SJCRH30 (cell line): ENCODE results near the gene DMD. TPM values are rescaled to one million over a fixed set of nuclear protein-coding genes. Genes with fewer than 3 reads are reported as not detected.

Experiments used
- DNase-seq, 2 experiments: peaks; one replicate each; pipeline ENCODE4 v3.0.0-alpha.2; 2015 to 2020
- H3K27ac ChIP-seq: fragments of 250-450 bp; sonication (Bioruptor Pico); 2 replicates; pipeline ENCODE4 v1.5.1; 2020; ENCODE audit warnings: mild to moderate bottlenecking, moderate library complexity
- H3K27me3 ChIP-seq: fragments of 250-450 bp; sonication (Bioruptor Pico); 2 replicates; pipeline ENCODE4 v1.5.1; 2020; ENCODE audit warnings: mild to moderate bottlenecking, moderate library complexity
- H3K36me3 ChIP-seq: fragments of 250-450 bp; sonication (Bioruptor Pico); 2 replicates; pipeline ENCODE4 v1.5.1; 2020; ENCODE audit warnings: mild to moderate bottlenecking, moderate library complexity
- H3K4me1 ChIP-seq: fragments of 250-450 bp; sonication (Bioruptor Pico); 2 replicates; pipeline ENCODE4 v1.5.1; 2020; ENCODE audit warnings: mild to moderate bottlenecking, moderate library complexity
- H3K4me3 ChIP-seq: fragments of 250-450 bp; sonication (Bioruptor Pico); 2 replicates; pipeline ENCODE4 v1.5.1; 2020; ENCODE audit warnings: mild to moderate bottlenecking, moderate library complexity
- H3K9me3 ChIP-seq: fragments of 250-450 bp; sonication (Bioruptor Pico); replicated peaks from 2 replicates; pipeline ENCODE4 v1.5.1; 2020; ENCODE audit warnings: mild to moderate bottlenecking, moderate library complexity
- total RNA-seq: library from RNA; depleted of rRNA; stranded (reverse); fragments of >200 nt; shearing (Covaris generic); gene quantifications from 2 replicates; pipeline ENCODE4 v1.2.3, GENCODE V29; 2014

Gene DMD
- total RNA-seq, 1 experiment from 2014 or later: 94.8 TPM

DNA sequence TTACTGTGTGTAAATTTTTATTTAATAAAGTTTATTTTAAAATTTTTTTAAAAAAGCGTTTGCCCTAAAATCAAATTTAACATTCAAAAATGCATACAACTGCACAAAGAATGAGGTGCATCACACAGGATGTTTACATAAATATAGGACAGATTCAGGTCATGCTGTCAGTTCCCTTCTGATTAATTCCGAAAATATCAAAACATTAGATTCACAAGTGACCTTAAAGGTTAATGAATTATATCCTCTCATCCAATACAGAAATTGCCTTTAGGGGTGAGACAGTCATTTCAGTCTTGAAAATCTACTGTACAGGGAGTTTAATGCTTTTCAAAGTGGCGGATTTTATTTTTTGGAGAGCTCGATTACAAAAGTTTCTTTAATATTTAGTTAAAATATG is 1930.8 kb downstream of the DMD start:
- Histone ChIP-seq H3K36me3 (no peaks in the 10 kb centered on the region), H3K9me3 (no peaks in the 10 kb centered on the region), H3K27me3 (no peaks in the 10 kb centered on the region), H3K27ac (no peak overlapping the region), H3K4me1 (peaks cover 10% of the 10 kb centered on the region), H3K4me3 (no peak overlapping the region)
- DNase-seq: no peak

GRCh38 chrX:31279359-31279758 is 1932.0 kb downstream of the DMD start:
- H3K4me1 ChIP-seq: peaks cover 10% of the 10 kb centered on the region
- peak; percentile 51 to 66 for DNase-seq
- H3K9me3 ChIP-seq: no peaks in the 10 kb centered on the region
- H3K4me3 ChIP-seq: no peak overlapping the region
- H3K27ac ChIP-seq: peak overlapping the region; percentile 40
- no peaks in the 10 kb centered on the region for H3K36me3 ChIP-seq
- H3K27me3 ChIP-seq: no peaks in the 10 kb centered on the region

GRCh38 chrX:31272472-31272775 is 1938.9 kb downstream of the DMD start:
- no peaks in the 10 kb centered on the region for H3K9me3 ChIP-seq
- peak in 1 of 2 experiments; percentile 63 for DNase-seq
- H3K36me3 ChIP-seq: no peaks in the 10 kb centered on the region
- peak overlapping the region; percentile 67 for H3K27ac ChIP-seq
- peaks cover 15% of the 10 kb centered on the region for H3K4me1 ChIP-seq
- H3K4me3 ChIP-seq: no peak overlapping the region
- no peaks in the 10 kb centered on the region for H3K27me3 ChIP-seq

- Histone ChIP-seq H3K4me3 (no peak overlapping the region), H3K27ac (peak overlapping the region; percentile 67), H3K9me3 (no peaks in the 10 kb centered on the region), H3K27me3 (no peaks in the 10 kb centered on the region), H3K4me1 (peaks cover 15% of the 10 kb centered on the region), H3K36me3 (no peaks in the 10 kb centered on the region)
- DNase-seq: peak in 1 of 2 experiments; percentile 44
These were observed 1939.5 kb downstream of the DMD start for GRCh38 chrX:31271615-31272471.

GRCh38 chrX:31269914-31270313 is 1941.4 kb downstream of the DMD start:
- Histone ChIP-seq H3K36me3 (no peaks in the 10 kb centered on the region), H3K4me3 (no peak overlapping the region), H3K9me3 (no peaks in the 10 kb centered on the region), H3K4me1 (peaks cover 15% of the 10 kb centered on the region), H3K27me3 (no peaks in the 10 kb centered on the region), H3K27ac (no peak overlapping the region)
- DNase-seq: no peak

DNA sequence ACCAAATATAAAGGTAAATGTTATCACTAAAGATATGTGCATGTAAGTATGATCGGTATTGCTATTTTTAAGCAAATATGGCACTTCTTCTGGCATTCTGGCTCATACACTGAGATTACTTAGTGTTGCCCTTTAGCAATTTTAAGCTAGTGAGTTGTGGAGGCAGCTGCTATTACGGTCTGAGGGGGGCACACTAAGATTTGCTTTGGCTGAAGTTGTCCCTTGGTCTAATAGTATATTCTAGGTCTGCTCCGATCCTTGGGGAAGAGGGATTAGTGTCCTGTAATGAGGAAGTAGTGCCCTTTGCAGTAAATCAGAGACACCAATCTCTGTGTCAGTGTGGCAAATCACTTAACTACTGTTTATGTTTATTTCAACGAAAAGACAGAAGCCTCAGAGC is 1943.0 kb downstream of the DMD start:
- no peak overlapping the region; the same call in 1 of the 2 replicates for H3K27ac ChIP-seq
- DNase-seq: peak; percentile 26 to 70
- H3K36me3 ChIP-seq: no peaks in the 10 kb centered on the region
- peaks cover 14% of the 10 kb centered on the region for H3K4me1 ChIP-seq
- H3K9me3 ChIP-seq: no peaks in the 10 kb centered on the region
- H3K4me3 ChIP-seq: no peak overlapping the region
- no peaks in the 10 kb centered on the region for H3K27me3 ChIP-seq

DNA sequence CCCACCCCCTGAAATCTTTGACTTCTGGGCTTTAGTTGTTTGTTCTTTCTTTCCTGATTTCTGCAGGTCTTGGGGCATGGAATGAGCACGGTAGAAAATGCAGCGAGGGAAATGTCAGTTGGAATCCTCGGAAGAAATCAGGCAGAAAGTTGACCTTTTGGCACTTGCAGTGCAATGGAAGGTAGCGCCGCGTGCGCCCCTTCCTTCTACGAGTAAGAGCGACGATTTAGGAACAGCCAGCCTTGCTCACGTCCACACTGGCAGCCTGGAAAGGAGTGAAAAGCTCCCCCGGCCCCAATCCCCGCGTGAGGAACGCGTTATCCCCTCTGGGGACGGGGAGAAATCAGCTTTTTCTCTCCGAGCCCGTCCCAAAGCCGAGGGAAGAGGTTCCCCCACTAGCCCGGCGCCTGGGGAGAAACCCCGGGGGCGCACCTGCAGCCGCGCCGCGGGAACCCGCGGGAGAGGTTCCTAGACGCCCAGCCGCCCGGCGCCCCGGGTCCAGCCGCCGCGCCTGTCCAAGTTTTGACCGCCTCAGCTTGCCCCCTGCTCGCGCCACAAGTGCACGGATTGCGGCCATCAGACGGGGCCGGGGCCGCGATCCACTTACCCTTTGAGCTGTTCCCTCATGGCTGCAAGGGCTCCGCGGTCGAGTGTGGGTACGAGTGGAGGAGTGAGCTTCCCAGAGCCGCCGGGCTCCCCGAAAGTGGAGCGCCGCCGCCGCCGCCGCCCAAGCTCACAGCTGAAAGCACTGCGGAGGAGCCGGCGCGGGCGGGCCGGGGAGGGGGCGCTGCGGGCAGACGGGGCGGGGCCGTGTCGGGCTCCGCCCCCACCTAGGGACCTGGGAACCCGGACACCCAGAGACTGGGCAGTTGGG is 1944.9 kb downstream of the DMD start:
- peak overlapping the region; percentile 66 for H3K27ac ChIP-seq
- peak; percentile 52 to 61 for DNase-seq

GRCh38 chrX:31265383-31265782 is 1946.0 kb downstream of the DMD start:
- Histone ChIP-seq H3K9me3 (no peaks in the 10 kb centered on the region), H3K27ac (peak overlapping the region; percentile 40; the same call in 1 of the 2 replicates), H3K36me3 (no peaks in the 10 kb centered on the region; the same call in 1 of the 2 replicates), H3K4me1 (peaks cover 6% of the 10 kb centered on the region), H3K27me3 (no peaks in the 10 kb centered on the region), H3K4me3 (peak overlapping the region; percentile 70)
- peak in 1 of 2 experiments; percentile 34 for DNase-seq

More for the DNA sequence above, 1944.9 kb downstream of the DMD start:
- H3K4me3 ChIP-seq: peak overlapping the region; percentile 70
- H3K27me3 ChIP-seq: no peaks in the 10 kb centered on the region
- H3K36me3 ChIP-seq: no peaks in the 10 kb centered on the region; the same call in 1 of the 2 replicates
- H3K4me1 ChIP-seq: peaks cover 6% of the 10 kb centered on the region
- H3K9me3 ChIP-seq: no peaks in the 10 kb centered on the region

DNA sequence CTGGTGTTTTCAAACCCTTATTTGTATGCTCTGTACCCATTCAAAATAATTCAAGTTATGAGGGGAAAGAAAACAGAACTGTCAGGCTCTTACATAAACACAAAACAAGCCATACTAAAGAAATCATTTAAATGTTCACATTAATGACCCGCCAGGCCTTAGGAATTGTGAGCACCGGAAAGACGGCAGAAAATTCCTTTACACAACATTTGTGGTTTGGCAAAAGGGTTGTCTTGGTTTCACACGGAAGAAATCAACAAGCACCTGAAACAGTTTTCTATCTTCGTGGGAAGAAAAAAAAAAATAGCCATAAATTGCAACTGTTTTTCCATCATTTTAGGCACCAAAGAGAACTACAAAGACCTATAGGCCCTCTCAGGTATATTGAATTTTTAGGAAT is 1951.0 kb downstream of the DMD start:
- Histone ChIP-seq H3K27ac (no peak overlapping the region), H3K4me1 (no peaks in the 10 kb centered on the region), H3K4me3 (no peak overlapping the region), H3K9me3 (no peaks in the 10 kb centered on the region), H3K36me3 (no peaks in the 10 kb centered on the region; the same call in none of the 2 replicates), H3K27me3 (no peaks in the 10 kb centered on the region)
- no peak for DNase-seq

DNA sequence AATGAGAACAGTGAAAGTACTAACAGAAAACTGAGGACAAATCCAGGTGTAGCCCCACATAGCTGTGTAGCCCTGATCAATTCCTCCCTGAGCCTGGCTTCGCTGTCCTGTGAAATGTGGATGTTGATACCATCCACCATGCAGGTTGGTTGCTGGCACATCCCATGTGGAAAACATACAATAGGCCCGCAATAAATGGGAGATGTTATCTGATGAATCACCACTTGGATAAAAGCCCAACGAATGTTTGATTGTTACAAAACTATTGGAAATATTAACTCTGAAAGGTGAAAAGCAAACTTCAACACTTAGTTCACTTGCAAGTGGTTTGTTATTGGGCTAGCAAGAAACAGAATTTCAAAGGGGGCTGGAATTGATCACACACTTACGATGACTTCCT is 1953.2 kb downstream of the DMD start:
- Histone ChIP-seq H3K27me3 (no peaks in the 10 kb centered on the region), H3K9me3 (no peaks in the 10 kb centered on the region), H3K27ac (no peak overlapping the region), H3K4me3 (no peak overlapping the region), H3K36me3 (no peaks in the 10 kb centered on the region; the same call in none of the 2 replicates), H3K4me1 (no peaks in the 10 kb centered on the region)
- DNase-seq: no peak

DNA sequence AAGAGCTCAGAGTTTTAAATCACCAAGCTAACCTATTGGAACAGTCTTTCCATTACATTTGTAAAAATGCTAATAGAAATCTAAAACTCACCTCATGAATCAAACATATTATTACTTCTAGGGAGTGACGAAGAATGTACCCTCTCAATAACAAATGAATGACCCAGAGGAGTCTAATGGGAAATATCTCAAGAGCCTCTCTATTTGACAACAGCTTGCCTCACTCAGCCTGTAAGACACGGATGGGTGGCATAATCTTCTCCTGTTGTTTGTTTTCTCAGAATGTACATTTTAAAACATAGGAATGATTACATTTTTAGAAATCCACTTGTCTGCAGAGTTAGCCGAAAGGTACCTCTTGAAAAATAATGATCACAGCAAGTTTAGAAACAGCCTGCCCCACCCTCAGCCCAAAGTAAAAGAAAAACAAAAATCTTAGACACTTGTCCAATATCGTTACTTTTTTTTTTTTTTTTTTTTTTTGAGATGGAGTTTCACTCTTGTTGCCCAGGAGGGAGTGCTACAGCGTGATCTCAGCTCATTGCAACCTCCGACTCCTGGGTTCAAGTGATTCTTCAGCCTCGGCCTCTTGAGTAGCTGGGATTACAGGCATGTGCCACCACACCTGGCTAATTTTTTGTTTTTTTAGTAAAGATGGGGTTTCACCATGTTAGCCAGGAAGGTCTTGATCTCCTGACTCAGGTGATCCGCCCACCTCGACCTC is 1955.9 kb downstream of the DMD start:
- Histone ChIP-seq H3K9me3 (no peaks in the 10 kb centered on the region), H3K4me3 (no peak overlapping the region), H3K4me1 (no peaks in the 10 kb centered on the region), H3K27ac (no peak overlapping the region), H3K36me3 (no peaks in the 10 kb centered on the region; the same call in 1 of the 2 replicates), H3K27me3 (no peaks in the 10 kb centered on the region)
- no peak for DNase-seq

DNA sequence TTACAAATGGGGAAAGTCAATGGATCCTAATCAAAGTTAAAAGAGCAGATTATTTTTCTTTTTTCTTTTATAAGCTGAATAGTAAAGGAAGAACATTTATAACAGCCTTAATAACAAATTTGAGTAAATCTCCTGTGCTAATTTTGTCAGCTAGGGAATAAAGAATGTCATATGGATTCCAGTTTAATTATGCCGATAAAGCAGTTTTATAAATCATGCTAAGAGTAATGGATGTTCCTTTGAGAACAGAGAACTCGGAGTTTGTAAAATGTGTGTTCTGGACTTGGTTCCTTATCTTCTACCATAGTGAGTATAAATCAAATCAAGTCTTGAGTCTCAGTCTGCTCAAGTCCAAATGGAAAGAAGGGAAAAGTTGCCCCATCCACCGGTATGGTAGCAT is 1959.2 kb downstream of the DMD start:
- Histone ChIP-seq H3K36me3 (no peaks in the 10 kb centered on the region; the same call in 1 of the 2 replicates), H3K4me3 (no peak overlapping the region), H3K27ac (no peak overlapping the region), H3K4me1 (no peaks in the 10 kb centered on the region), H3K27me3 (no peaks in the 10 kb centered on the region), H3K9me3 (no peaks in the 10 kb centered on the region)
- no peak for DNase-seq

DNA sequence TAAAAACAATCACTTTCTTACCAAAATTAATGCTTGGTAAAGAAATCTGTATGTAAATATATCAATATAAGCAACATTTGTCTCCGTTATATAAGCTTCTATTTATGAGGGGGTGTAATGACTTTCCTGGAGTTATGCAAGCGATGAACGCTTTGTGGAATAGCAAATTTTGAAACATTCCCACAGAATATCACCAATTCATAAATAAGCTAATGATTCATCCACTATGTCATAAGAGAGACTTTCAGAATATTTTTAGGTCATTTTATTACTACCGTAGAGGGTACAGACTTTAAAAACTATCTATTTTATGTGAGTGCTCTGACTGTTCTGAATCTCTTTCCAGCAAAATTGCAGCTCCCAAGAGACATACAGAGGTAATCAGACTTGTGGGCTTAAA is 1960.0 kb downstream of the DMD start:
- H3K4me3 ChIP-seq: no peak overlapping the region
- H3K27me3 ChIP-seq: no peaks in the 10 kb centered on the region
- no peaks in the 10 kb centered on the region for H3K9me3 ChIP-seq
- H3K36me3 ChIP-seq: no peaks in the 10 kb centered on the region; the same call in 1 of the 2 replicates
- H3K27ac ChIP-seq: no peak overlapping the region
- no peaks in the 10 kb centered on the region for H3K4me1 ChIP-seq
- no peak for DNase-seq

DNA sequence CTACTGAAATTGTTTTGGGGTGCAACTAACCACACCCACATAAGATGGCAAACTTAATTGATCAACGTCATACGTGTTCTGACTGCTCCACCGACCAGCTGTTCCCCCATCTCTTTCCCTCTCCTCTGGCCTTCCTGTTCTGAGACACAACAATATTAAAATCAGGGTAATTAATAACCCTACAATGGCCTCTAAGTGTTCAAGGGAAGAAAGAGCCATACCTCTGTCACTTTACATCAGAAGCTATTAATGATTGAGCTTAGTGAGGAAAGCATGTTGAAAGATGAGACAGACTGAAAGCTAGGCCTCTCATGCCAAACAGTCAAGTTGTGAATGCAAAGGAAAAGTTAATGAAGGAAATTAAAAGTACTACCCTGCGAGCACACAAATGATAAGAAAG is 1965.6 kb downstream of the DMD start:
- no peak overlapping the region for H3K27ac ChIP-seq
- H3K4me1 ChIP-seq: no peaks in the 10 kb centered on the region
- no peak for DNase-seq
- H3K4me3 ChIP-seq: no peak overlapping the region
- H3K36me3 ChIP-seq: no peaks in the 10 kb centered on the region
- no peaks in the 10 kb centered on the region for H3K27me3 ChIP-seq
- H3K9me3 ChIP-seq: no peaks in the 10 kb centered on the region
